ENCODE results near the gene TLE6.

GRCh38 chr19:2950286-2951124 is 26.9 kb upstream of the TLE6 start:
- TF ChIP-seq CTCF (conservative IDR thresholded peaks at IDR 0.05) (no peak), EZH2 (IDR thresholded peaks at IDR 0.05; ENCODE audit: low read depth) (no peak)

Measured in PC-9 (cell line).